CD4-positive, alpha-beta T cell treated with Interleukin-21 for 1 hour (primary cell): ENCODE measurements around the gene C6orf89.
"Not testable (repeated sequence)": the region's sequence is repeated elsewhere in the genome, so short reads cannot be mapped to it uniquely, and the experiment has no call there.

Experiments
- DNase-seq: peaks from one replicate; pipeline ENCODE4 v3.0.0-alpha.2; 2020

Gene C6orf89

GRCh38 chr6:36925809-36926208 is 40.1 kb downstream of the C6orf89 start:
- DNase-seq: no peak

DNA sequence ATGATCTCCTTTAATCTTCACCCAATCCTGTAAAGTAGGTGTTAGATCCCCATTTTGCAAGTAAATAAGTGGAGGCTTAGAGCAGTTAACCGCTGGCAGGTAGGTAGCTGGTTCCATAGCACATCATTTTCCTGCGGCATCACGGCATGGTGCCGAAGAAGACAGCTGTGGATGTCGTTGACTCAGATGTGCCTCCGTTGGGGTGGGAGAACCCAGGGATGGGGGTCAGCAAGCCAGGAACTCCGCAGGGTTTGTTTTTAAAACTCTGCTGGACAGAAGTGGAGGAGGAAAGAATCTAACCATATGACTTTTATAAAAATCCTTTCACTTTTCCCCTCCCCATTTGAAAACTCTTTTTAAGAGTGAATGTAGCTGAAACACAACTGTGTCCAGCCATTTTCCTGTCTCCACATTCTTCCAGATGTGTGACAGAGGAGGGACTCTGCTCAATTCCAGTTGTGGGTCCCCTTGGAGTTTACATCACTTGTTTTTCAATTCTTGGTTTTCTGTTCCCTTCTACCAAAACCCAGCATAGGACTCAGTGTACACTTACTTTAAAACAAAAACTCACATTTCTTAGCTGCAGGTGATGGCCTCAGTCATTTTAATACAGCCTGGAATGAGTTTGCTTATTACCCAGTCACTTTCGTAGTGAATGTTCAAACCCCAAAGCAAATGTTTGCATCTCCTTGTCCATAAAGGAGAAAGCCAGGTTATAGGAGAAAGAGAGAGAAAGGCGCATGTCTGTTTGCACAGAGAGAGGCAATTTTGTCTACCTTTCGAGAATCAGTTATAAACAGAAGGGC is 41.2 kb downstream of the C6orf89 start:
- DNase-seq: no peak

DNA sequence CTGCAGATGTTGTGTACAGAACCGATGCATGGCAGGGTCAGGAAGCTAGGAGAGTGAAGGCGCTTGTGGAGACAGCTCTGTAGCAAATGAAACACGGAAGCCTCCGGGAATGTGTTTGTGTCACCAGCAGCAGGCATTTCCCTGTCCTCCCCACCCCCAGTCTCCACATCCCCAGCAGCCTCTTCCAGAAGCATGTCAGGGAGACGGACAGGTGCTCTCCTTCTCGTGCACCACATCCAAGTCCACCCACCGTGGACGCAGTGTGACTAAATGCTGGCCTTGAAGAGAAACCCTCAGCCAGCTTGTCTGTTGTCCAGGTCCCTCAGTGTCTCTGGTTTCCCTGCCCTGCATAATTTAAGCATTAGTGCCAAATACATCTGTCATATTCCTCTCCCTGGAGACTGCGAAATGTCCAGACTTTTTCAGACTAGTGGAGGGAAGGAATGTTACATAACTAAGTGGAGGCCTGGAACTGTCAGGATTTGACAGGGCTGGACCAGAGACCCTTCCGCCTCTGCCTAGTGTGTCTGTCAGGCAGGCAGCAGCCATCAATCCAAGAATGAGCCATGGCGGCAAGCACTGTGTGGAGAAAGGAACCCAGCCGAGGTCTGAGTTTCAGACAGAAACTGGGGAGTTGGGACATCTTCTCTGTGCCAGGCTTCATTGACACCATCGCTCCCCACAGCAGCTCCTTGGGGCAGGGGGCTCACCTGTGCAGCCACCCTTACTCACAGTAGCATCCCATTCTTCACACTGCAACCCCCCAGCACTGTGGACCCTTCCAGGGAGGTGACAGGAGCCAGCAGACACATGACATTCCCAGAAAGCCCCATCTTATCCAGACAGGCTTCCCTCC is 42.2 kb downstream of the C6orf89 start:
- DNase-seq: no peak

GRCh38 chr6:36928547-36928918 is 42.8 kb downstream of the C6orf89 start:
- DNase-seq: no peak

- DNase-seq: no peak
Observed at GRCh38 chr6:36929152-36929551, 43.4 kb downstream of the C6orf89 start.

GRCh38 chr6:36929607-36930006 is 43.9 kb downstream of the C6orf89 start:
- no peak for DNase-seq

DNA sequence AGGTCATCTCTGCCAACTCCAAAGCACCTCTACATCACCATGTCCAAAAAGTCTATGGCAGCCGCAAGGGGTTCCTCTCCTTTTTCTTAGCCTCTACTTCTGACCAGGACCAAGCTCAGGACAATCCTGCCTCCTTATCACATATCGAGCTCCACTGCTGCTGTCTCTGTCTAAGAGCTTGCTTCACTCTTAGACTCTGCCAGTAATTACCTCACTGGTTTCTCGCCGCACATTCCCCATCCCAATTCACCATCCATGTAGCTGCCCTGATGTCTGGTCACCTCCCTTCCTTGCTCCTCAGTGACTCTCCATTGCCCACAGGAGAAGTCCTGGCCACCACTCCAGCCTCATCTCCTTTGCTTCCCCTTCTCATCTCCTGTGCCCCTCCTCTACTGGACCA is 44.7 kb downstream of the C6orf89 start:
- no peak for DNase-seq

DNA sequence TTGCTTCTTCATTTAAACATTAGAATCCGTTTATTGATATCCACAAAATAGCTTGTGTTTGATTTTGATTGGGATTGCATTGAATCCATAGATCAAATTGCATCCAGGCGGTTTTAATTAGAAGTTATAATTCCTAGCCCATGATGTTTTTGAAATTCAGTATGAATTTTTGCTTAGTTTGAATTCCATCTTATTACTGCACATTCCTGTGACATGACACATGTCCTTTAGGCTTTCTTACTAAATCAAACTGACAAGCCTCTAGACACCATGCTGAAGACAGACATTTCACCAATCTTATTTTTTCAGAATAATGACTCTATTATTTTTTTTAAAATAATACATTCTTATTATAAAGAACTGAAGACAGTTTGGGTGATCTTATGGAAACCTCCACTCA is 47.4 kb downstream of the C6orf89 start:
- no peak for DNase-seq

DNA sequence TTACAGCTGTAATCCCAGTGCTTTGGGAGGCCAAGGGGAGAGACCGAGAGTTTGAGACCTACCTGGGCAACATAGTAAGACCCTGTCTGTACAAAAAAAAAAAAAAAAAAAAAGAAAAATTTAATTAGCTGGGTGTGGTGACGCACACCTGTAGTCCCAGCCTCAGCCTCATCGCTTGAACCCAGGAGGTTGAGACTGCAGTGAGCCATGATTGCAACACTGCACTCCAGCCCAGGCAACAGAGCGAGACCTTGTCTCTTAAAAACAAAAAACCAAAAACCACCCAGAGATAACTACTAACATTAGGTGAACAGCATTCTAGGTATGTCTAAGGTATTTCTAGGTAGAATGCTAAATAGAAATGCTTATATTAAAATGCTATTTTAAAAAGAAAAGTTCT is 47.8 kb downstream of the C6orf89 start:
- DNase-seq: no peak

- no peak for DNase-seq
Observed at GRCh38 chr6:36934901-36935300, 49.1 kb downstream of the C6orf89 start.

DNA sequence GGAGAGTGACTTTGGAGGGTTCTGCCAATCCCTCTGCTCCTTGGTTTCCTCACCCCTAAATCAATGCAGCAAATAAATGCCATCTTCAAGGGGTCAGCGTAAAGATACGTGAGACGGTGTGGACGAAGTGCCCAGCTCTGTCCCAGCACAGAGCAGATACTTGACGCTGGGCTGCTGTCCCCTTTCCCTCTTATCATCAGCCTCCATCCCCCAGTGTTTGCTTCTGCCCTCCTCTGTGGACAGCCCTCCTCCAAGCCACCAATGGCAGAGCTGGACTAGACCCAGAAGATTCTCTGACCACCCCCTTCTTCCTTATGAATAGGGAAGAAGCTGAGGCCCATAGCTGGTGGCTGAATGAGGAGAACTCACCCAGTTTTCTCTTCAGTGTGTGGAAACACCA is 51.1 kb downstream of the C6orf89 start:
- no peak for DNase-seq

- DNase-seq: no peak
Observed at GRCh38 chr6:36937896-36938295, 52.1 kb downstream of the C6orf89 start.

DNA sequence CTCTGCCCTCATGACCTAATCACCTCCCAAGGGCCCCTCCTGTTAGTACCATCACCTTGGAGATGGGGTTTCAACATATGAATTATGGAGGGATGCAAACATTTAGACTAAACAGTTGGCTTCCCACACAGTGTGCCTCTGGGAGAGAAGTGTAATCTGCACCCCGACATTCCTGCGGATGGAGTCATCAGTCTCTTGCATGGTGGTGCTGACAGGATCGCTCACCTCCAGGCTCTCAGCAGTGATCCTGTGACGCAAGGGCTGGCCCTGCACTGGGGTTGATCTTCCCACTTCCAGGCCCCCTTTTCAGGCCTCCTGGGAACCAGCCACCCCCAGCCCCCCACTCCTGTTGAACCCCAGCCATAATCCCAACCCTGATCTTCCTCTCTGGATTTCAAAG is 52.8 kb downstream of the C6orf89 start:
- DNase-seq: no peak

DNA sequence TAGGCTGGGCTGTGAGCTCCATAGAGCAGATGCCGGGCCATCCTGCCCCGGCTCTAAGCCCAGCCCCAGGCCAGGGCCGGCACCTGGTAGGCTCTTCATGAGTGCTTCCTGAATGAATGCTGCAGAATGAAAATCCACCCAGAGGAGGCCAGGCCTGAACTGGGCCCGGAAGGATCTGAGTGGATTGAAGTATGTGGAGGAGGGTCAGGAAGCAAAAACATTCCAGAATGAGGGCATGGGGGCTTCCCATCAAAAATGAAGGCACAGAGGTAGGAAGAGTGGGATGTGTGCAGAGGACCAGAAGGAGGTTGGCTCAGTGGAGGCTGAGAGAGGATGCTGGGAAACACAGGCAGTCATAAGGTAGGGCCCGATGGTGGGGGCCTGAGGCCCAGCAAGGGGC is 53.3 kb downstream of the C6orf89 start:
- not testable (repeated sequence) for DNase-seq

DNA sequence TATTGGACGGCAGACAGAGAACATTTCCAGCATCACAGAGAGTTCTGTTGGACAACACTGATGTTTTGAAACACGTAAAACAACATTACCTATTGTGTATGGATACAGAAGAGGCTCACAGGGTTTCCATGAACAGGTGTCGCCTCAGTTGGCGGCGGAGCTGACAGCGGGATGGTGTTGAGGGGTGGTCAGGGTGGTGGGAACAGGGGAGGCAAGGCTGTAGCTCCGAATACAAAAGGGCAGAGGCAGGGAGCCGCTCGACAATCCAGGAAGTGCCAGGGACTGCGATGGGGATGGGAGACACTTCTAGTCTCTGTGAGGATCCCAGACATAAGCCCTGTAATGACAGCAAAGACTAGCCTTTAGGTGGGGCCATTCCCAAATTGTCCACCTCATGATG is 54.3 kb downstream of the C6orf89 start:
- DNase-seq: no peak

DNA sequence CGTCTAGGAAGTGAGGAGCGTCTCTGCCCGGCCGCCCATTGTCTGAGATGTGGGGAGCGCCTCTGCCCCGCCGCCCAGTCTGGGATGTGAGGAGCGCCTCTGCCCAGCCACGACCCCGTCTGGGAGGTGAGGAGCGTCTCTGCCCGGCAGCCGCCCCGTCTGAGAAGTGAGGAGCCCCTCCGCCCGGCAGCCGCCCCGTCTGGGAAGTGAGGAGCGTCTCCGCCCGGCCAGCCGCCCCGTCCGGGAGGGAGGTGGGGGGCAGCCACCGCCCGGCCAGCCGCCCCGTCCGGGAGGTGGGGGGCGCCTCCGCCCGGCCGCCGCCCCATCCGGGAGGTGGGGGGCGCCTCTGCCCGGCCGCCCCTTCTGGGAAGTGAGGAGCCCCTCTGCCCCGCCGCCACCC is 55.8 kb downstream of the C6orf89 start:
- DNase-seq: not testable (repeated sequence)

- not testable (repeated sequence) for DNase-seq
Observed at GRCh38 chr6:36942329-36942728, 56.6 kb downstream of the C6orf89 start.

- DNase-seq: no peak
Observed at GRCh38 chr6:36944650-36945049, 58.9 kb downstream of the C6orf89 start.

DNA sequence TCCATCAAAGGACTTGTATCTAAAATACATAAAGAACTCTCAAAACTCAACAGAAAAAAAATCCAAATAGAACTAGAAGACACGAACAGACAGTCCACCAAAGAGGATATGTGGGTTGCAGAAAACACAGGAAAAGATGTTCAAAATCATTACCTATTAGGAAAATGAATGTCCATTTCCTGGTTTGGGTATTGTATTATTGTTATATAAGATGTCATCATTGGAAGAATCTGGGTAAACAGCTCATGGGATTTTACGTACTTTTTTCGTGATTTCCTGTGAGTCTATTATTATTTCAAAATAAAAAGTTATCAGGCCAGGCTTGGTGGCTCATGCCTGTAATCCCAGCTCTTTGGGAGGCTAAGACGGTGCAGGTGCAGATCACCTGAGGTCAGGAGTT is 59.5 kb downstream of the C6orf89 start:
- DNase-seq: no peak

DNA sequence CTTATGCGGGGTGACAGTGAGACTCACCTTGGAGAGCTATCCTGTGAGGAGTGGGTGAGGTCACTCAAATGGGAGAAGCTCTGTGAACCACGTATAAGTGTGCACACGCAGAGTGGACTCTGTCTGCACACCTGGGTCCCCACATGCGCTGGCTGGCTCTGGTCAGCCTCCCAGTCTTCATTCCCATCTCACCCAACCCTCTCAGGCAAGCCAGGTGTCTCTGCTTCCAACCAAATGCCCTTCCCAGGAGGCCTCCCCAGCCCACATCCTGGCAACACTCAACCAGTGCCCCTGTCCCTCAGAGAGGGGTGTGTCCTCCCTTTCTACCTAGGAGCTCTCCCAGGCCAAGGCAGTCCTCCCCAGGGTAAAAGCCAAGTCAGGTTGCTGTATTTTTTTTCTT is 60.8 kb downstream of the C6orf89 start:
- no peak for DNase-seq

DNA sequence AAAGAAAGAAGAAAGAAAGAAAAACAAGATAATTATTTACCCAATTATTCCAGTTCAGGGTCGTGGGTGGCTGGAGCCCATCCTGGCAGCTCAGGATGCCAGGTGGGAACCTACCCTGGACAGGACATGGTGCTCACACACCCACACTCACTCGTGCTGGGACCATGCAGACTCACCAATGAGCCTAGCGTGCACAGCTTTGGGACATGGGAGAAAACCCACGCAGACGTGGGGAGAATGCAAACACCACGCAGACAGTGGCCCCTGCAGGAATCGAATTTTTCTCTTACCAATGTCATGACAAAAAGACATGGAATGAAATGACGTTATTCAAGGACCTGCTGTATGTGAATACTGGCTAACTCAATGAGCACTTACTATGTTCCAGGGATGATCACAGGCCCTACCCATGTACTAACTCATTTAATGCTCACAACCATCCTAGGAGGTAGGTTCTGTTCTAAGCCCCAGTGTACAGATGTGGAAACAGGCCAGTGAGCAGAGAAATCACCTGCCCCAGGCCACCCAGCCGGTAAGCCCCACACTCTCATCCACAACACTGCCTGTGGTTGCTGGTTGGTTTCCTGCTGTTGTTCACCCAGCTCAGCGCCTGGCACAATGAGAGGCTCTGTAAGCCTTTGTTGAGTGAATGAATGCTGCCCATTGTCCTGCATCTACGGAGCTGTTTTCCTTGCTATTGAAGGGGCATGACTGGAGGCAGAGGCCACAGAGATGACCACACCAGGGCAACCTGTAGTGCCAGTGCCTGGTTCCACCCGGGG is 62.0 kb downstream of the C6orf89 start:
- peak; percentile 61 for DNase-seq

- DNase-seq: not testable (repeated sequence)
Observed at GRCh38 chr6:36949076-36949475, 63.3 kb downstream of the C6orf89 start.

DNA sequence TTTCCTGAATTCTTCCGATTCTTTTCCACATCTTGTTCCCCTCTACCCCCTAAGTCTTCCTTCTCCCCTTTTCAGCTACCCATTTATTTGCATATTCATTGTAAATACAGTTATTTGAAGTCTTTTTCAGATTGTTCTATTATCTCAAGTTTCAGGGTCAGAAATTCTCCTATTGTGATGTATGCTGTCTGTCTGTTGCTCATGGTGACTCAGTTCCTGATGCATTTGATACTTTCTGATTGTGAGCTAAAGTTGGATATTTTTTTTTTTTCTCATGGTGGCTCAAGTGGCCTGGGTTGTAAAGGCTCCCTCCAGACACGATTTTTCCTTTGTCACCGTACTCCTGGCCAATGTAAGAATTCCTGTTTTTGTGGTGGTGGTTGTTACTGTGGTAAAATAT is 63.9 kb downstream of the C6orf89 start:
- DNase-seq: no peak

GRCh38 chr6:36953931-36954261 is 68.1 kb downstream of the C6orf89 start:
- DNase-seq: no peak
